Measurements from ENCODE around the gene RYR3. TPM values are rescaled to one million over a fixed set of nuclear protein-coding genes. Genes with fewer than 3 reads are reported as not detected.

Gene RYR3
- total RNA-seq, 1 experiment from 2014 or later: not detected

- BruUV-seq (replicated peaks): no TSS peak
- intact Hi-C loops (cut with micrococcal nuclease): no loop called here
- CTCF ChIA-PET: no interaction called here
- H3K9ac ChIP-seq (ENCODE audit: low read length): no peak overlapping the region
- no peaks in the 10 kb centered on the region for H3K27me3 ChIP-seq (ENCODE audit: low read length)
- DNase-seq (peak; percentile 11), ATAC-seq (peak; percentile 96)
- H4K20me1 ChIP-seq (ENCODE audit: low read length): no peaks in the 10 kb centered on the region
- H3K9me3 ChIP-seq (ENCODE audit: low read length): no peaks in the 10 kb centered on the region
- H3K79me2 ChIP-seq (ENCODE audit: low read length): no peaks in the 10 kb centered on the region
- POLR2A ChIA-PET (ENCODE audit: unreplicated experiment): no interaction called here
- no peak for TF ChIP-seq CTCF (conservative IDR thresholded peaks at IDR 0.05; ENCODE audit: low read depth, low read length)
- no peak for TF ChIP-seq EZH2phosphoT487 (IDR thresholded peaks at IDR 0.05; ENCODE audit: borderline replicate concordance, low read length)
- no peak for TF ChIP-seq EZH2 (IDR thresholded peaks at IDR 0.05; ENCODE audit: low read length, unreplicated experiment)
- H3K4me3 ChIP-seq (ENCODE audit: low read length): no peak overlapping the region
- no peaks in the 10 kb centered on the region for H3K9me2 ChIP-seq (replicated peaks; ENCODE audit: low read length)
- no peak overlapping the region for H2AFZ ChIP-seq (ENCODE audit: low read length)
- H3K4me2 ChIP-seq (ENCODE audit: low read length): no peak overlapping the region
- no peaks in the 10 kb centered on the region for H3F3A ChIP-seq (ENCODE audit: low read length, unreplicated experiment)
- no peaks in the 10 kb centered on the region for H3K36me3 ChIP-seq (ENCODE audit: low read depth, low read length)
- no peak overlapping the region for H3K27ac ChIP-seq (ENCODE audit: low read length)
- no peaks in the 10 kb centered on the region for H3K4me1 ChIP-seq (ENCODE audit: insufficient read depth, low read length)
Observed at GRCh38 chr15:33872416-33873106, 561.8 kb downstream of the RYR3 start.

- no peaks in the 10 kb centered on the region for H3K27me3 ChIP-seq (ENCODE audit: low read length)
- H4K20me1 ChIP-seq (ENCODE audit: low read length): no peaks in the 10 kb centered on the region
- no peaks in the 10 kb centered on the region for H3K4me1 ChIP-seq (ENCODE audit: insufficient read depth, low read length)
- POLR2A ChIA-PET (ENCODE audit: unreplicated experiment): no interaction called here
- intact Hi-C loops (cut with micrococcal nuclease): no loop called here
- DNase-seq (no peak), ATAC-seq (no peak)
- H3K9me3 ChIP-seq (ENCODE audit: low read length): no peaks in the 10 kb centered on the region
- TF ChIP-seq EZH2phosphoT487 (IDR thresholded peaks at IDR 0.05; ENCODE audit: borderline replicate concordance, low read length) (no peak), EZH2 (IDR thresholded peaks at IDR 0.05; ENCODE audit: low read length, unreplicated experiment) (no peak), CTCF (conservative IDR thresholded peaks at IDR 0.05; ENCODE audit: low read depth, low read length) (no peak)
- H3K79me2 ChIP-seq (ENCODE audit: low read length): no peaks in the 10 kb centered on the region
- H3K36me3 ChIP-seq (ENCODE audit: low read depth, low read length): no peaks in the 10 kb centered on the region
- H2AFZ ChIP-seq (ENCODE audit: low read length): no peak overlapping the region
- no peak overlapping the region for H3K4me2 ChIP-seq (ENCODE audit: low read length)
- BruUV-seq (replicated peaks): no TSS peak
- H3K9me2 ChIP-seq (replicated peaks; ENCODE audit: low read length): no peaks in the 10 kb centered on the region
- no peak overlapping the region for H3K9ac ChIP-seq (ENCODE audit: low read length)
- no peak overlapping the region for H3K27ac ChIP-seq (ENCODE audit: low read length)
- H3K4me3 ChIP-seq (ENCODE audit: low read length): no peak overlapping the region
- CTCF ChIA-PET: no interaction called here
- H3F3A ChIP-seq (ENCODE audit: low read length, unreplicated experiment): no peaks in the 10 kb centered on the region
Observed at GRCh38 chr15:33874156-33874555, 563.4 kb downstream of the RYR3 start.

- no peak for ATAC-seq
- ChIA-PET POLR2A (ENCODE audit: unreplicated experiment) (no interaction called here), CTCF (no interaction called here)
- intact Hi-C loops (cut with micrococcal nuclease): no loop called here
- Histone ChIP-seq H3K9me2 (replicated peaks; ENCODE audit: low read length) (no peaks in the 10 kb centered on the region), H3K4me2 (ENCODE audit: low read length) (no peak overlapping the region), H3K9me3 (ENCODE audit: low read length) (no peaks in the 10 kb centered on the region), H3F3A (ENCODE audit: low read length, unreplicated experiment) (no peaks in the 10 kb centered on the region), H2AFZ (ENCODE audit: low read length) (no peak overlapping the region), H3K79me2 (ENCODE audit: low read length) (no peaks in the 10 kb centered on the region), H3K36me3 (ENCODE audit: low read depth, low read length) (no peaks in the 10 kb centered on the region), H3K4me3 (ENCODE audit: low read length) (no peak overlapping the region), H3K27ac (ENCODE audit: low read length) (no peak overlapping the region), H3K4me1 (ENCODE audit: insufficient read depth, low read length) (no peaks in the 10 kb centered on the region), H3K27me3 (ENCODE audit: low read length) (no peaks in the 10 kb centered on the region), H4K20me1 (ENCODE audit: low read length) (no peaks in the 10 kb centered on the region), H3K9ac (ENCODE audit: low read length) (no peak overlapping the region)
- TF ChIP-seq EZH2phosphoT487 (IDR thresholded peaks at IDR 0.05; ENCODE audit: borderline replicate concordance, low read length): no peak
- TF ChIP-seq EZH2 (IDR thresholded peaks at IDR 0.05; ENCODE audit: low read length, unreplicated experiment): no peak
- TF ChIP-seq CTCF (conservative IDR thresholded peaks at IDR 0.05; ENCODE audit: low read depth, low read length): no peak
- BruUV-seq (replicated peaks): no TSS peak
- DNase-seq: no peak
Observed at GRCh38 chr15:33882921-33883320, 572.2 kb downstream of the RYR3 start.
